Karpas-422 (cell line): ENCODE results near the gene SLC12A2. TPM values are rescaled to one million over a fixed set of nuclear protein-coding genes. Genes with fewer than 3 reads are reported as not detected.
A peak's percentile ranks its signal among the peaks of the same experiment; 100 is the strongest.

Source experiments
- DNase-seq: peaks from one replicate; pipeline ENCODE4 v3.0.0-alpha.2; 2015
- H2AFZ ChIP-seq: fragments of 200-600 bp; sonication (generic); 2 replicates; pipeline ENCODE4 v1.6.1; 2014; ENCODE audit warnings: antibody characterized with exemption, low read length, mixed read lengths
- H3K27ac ChIP-seq: fragments of 200-600 bp; sonication (generic); 2 replicates; pipeline ENCODE4 v1.5.1; 2014; ENCODE audit warnings: mild to moderate bottlenecking, low read length, moderate library complexity
- H3K27me3 ChIP-seq: fragments of 200-600 bp; sonication (generic); 2 replicates; pipeline ENCODE4 v1.6.1; 2014; ENCODE audit warnings: low read length, mixed read lengths
- H3K36me3 ChIP-seq: fragments of 200-600 bp; sonication (generic); 2 replicates; pipeline ENCODE4 v1.6.1; 2014; ENCODE audit warnings: low read length, mixed read lengths; ENCODE audit not compliant: insufficient read depth
- H3K4me1 ChIP-seq: fragments of 200-600 bp; sonication (generic); 2 replicates; pipeline ENCODE4 v1.6.1; 2014; ENCODE audit warnings: mild to moderate bottlenecking, low read length, mixed read lengths
- H3K4me2 ChIP-seq: fragments of 200-600 bp; sonication (generic); 2 replicates; pipeline ENCODE4 v1.6.1; 2014; ENCODE audit warnings: low read length, low read depth, mild to moderate bottlenecking; ENCODE audit not compliant: poor library complexity, severe bottlenecking
- H3K4me3 ChIP-seq: fragments of 200-600 bp; sonication (generic); 2 replicates; pipeline ENCODE4 v1.5.1; 2014; ENCODE audit warnings: mild to moderate bottlenecking, antibody characterized with exemption, low read length, mixed read lengths
- H3K79me2 ChIP-seq: fragments of 200-600 bp; sonication (generic); 2 replicates; pipeline ENCODE4 v1.6.1; 2014; ENCODE audit warnings: mild to moderate bottlenecking, low read length, mixed read lengths
- H3K9ac ChIP-seq: fragments of 200-600 bp; sonication (generic); 2 replicates; pipeline ENCODE4 v1.6.0; 2014; ENCODE audit warnings: low read length
- H3K9me2 ChIP-seq: fragments of 200-600 bp; sonication (generic), shearing (Covaris generic); replicated peaks from 2 replicates; pipeline ENCODE4 v1.6.0; 2014; ENCODE audit warnings: mild to moderate bottlenecking, low read length, moderate library complexity; ENCODE audit not compliant: insufficient read depth
- H3K9me3 ChIP-seq: fragments of 300-700, 200-600 bp; sonication (generic); 2 replicates; pipeline ENCODE4 v1.6.1; 2014; ENCODE audit warnings: low read length, mixed read lengths
- H4K20me1 ChIP-seq: fragments of 200-600 bp; sonication (generic); 2 replicates; pipeline ENCODE4 v1.6.1; 2014; ENCODE audit warnings: mild to moderate bottlenecking, antibody characterized with exemption, low read length, low read depth; ENCODE audit not compliant: insufficient read depth
- total RNA-seq: library from RNA; depleted of rRNA; stranded (reverse); fragments of >200 nt; shearing (Covaris generic); gene quantifications from 2 replicates; pipeline ENCODE4 v1.2.3, GENCODE V29; 2014; ENCODE audit warnings: low replicate concordance

SLC12A2 gene
- total RNA-seq, 1 experiment from 2014 or later, result 297 TPM

- DNase-seq, result no peak
- Histone ChIP-seq H3K9me3 (no peaks in the 10 kb centered on the region), H3K9ac (no peak overlapping the region), H2AFZ (no peak overlapping the region), H4K20me1 (no peaks in the 10 kb centered on the region), H3K36me3 (peaks cover 94% of the 10 kb centered on the region), H3K4me3 (no peak overlapping the region), H3K27me3 (no peaks in the 10 kb centered on the region), H3K9me2 (no peaks in the 10 kb centered on the region), H3K79me2 (no peaks in the 10 kb centered on the region), H3K4me2 (no peak overlapping the region), H3K27ac (no peak overlapping the region), H3K4me1 (peaks cover 32% of the 10 kb centered on the region)
These were observed 110.3 kb downstream of the SLC12A2 start for GRCh38 chr5:128193665-128194390.

GRCh38 chr5:128195316-128195715 lies 111.8 kb downstream of the SLC12A2 start:
- H3K4me2 ChIP-seq, result no peak overlapping the region
- no peak overlapping the region for H3K27ac ChIP-seq
- H3K79me2 ChIP-seq, result no peaks in the 10 kb centered on the region
- H4K20me1 ChIP-seq, result no peaks in the 10 kb centered on the region
- H3K36me3 ChIP-seq, result peaks cover 94% of the 10 kb centered on the region
- no peaks in the 10 kb centered on the region for H3K9me2 ChIP-seq
- H3K4me1 ChIP-seq, result peaks cover 47% of the 10 kb centered on the region
- no peak for DNase-seq
- no peaks in the 10 kb centered on the region for H3K27me3 ChIP-seq
- H2AFZ ChIP-seq, result no peak overlapping the region
- no peak overlapping the region for H3K9ac ChIP-seq
- no peaks in the 10 kb centered on the region for H3K9me3 ChIP-seq
- no peak overlapping the region for H3K4me3 ChIP-seq

DNA sequence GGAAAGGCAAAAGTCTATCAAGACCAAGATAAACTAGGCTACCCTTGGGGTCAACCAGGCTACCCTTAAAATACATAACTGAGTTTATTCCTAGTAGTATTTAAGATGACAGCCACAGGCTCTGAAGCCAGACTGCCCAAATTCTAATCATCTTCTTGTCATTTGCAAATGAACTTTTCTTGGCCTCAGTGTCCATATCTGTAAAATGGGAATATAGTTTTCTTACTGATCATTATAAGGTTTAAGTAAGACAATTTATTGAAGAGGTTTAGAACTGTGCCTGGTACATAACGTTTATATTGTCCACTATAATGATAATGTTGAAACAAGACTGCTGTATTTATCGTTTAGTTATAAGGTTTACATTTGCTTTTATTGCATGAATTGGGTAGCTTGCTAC lies 112.5 kb downstream of the SLC12A2 start:
- H3K27ac ChIP-seq, result no peak overlapping the region
- no peak for DNase-seq
- H3K9me2 ChIP-seq, result no peaks in the 10 kb centered on the region
- H3K4me1 ChIP-seq, result peaks cover 51% of the 10 kb centered on the region
- H3K36me3 ChIP-seq, result peaks cover 94% of the 10 kb centered on the region
- H3K79me2 ChIP-seq, result no peaks in the 10 kb centered on the region
- H3K9ac ChIP-seq, result no peak overlapping the region
- no peaks in the 10 kb centered on the region for H3K27me3 ChIP-seq
- no peak overlapping the region for H2AFZ ChIP-seq
- H4K20me1 ChIP-seq, result no peaks in the 10 kb centered on the region
- no peaks in the 10 kb centered on the region for H3K9me3 ChIP-seq
- no peak overlapping the region for H3K4me2 ChIP-seq
- no peak overlapping the region for H3K4me3 ChIP-seq

GRCh38 chr5:128196791-128197190 lies 113.2 kb downstream of the SLC12A2 start:
- Histone ChIP-seq H3K9me3 (no peaks in the 10 kb centered on the region), H3K4me2 (no peak overlapping the region), H3K4me1 (peaks cover 56% of the 10 kb centered on the region), H3K79me2 (no peaks in the 10 kb centered on the region), H2AFZ (no peak overlapping the region), H3K9ac (no peak overlapping the region), H3K4me3 (no peak overlapping the region), H3K27me3 (no peaks in the 10 kb centered on the region), H3K27ac (no peak overlapping the region), H4K20me1 (no peaks in the 10 kb centered on the region), H3K9me2 (no peaks in the 10 kb centered on the region), H3K36me3 (peaks cover 92% of the 10 kb centered on the region)
- DNase-seq, result no peak

DNA sequence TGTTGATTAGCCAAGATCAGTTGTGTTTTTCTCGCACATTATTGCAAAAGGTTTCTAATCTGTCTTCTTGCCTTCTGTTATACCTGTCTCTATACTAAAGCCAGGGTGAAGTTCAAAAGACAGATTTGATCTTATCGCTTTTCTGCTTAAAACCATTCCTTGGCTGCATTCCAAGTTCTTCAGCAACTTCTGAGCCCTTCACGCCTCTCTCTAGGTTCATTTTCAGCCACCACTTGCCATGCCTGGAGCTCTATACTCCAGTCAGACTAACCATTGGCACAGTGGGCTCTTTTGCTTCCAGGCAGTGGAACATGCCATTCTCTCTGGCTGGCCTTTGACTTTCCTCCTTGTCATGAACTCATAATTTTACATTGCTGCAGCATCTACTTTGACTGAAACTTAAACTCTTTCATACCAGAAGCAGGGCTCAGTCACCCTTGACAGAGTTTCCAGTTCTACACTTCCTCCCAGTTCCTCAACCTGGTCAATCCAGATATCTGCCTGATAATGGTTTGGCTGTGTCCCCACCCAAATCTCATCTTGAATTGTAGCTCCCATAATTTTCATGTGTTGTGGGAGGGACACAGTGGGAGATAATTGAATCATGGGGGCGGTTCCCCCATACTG lies 114.4 kb downstream of the SLC12A2 start:
- no peak for DNase-seq
- Histone ChIP-seq H3K27ac (peak overlapping the region; percentile 13), H3K4me2 (no peak overlapping the region)

DNA sequence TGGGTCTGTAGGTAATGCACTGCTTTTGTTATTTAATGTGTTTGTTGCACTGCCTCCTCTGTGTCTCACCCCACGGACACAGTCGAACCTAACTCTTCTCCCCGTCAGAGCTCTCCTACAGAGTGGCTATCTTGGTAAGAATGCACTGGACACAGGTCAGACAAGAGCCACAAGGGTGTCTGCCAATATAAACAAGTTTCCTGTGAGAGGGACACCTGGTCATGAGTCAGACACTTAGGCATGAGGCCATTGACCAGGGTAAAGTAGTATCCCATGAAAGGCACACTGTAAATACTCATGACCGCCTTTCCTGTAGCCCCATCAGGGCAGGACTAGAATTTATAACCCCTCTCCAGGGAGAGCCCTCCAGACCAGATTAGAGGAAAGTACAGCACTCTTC lies 115.5 kb downstream of the SLC12A2 start:
- H3K9ac ChIP-seq, result no peak overlapping the region

More for the DNA sequence above, 114.4 kb downstream of the SLC12A2 start:
- Histone ChIP-seq H3K79me2 (no peaks in the 10 kb centered on the region), H2AFZ (no peak overlapping the region), H3K36me3 (peaks cover 83% of the 10 kb centered on the region), H4K20me1 (no peaks in the 10 kb centered on the region), H3K9ac (no peak overlapping the region), H3K9me3 (no peaks in the 10 kb centered on the region), H3K27me3 (no peaks in the 10 kb centered on the region), H3K9me2 (no peaks in the 10 kb centered on the region), H3K4me1 (peaks cover 62% of the 10 kb centered on the region), H3K4me3 (no peak overlapping the region)

DNA sequence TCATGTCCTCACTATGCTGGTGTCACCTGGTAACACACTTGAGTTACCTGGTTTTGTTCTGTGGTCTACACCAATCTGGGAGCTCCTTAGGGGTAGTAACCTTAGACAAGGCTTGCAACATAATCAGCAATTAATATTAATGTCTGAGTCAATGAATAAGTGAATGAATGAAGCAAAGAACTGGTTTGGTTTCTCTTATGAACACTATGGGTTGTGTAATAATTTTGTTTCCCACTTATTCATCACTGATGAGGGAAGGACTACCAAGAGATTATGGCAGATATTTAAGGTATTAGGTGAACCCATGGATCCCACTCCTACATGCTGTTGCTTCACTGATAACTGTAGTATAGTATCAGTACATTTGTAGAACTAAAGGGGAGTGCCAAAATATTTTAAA lies 116.0 kb downstream of the SLC12A2 start:
- Histone ChIP-seq H3K9me3 (no peaks in the 10 kb centered on the region), H3K27me3 (no peaks in the 10 kb centered on the region), H3K9me2 (no peaks in the 10 kb centered on the region), H3K27ac (peak overlapping the region; percentile 38), H3K4me3 (no peak overlapping the region), H3K4me1 (peaks cover 69% of the 10 kb centered on the region), H4K20me1 (no peaks in the 10 kb centered on the region), H2AFZ (no peak overlapping the region), H3K79me2 (no peaks in the 10 kb centered on the region), H3K4me2 (no peak overlapping the region), H3K36me3 (peaks cover 71% of the 10 kb centered on the region), H3K9ac (no peak overlapping the region)
- no peak for DNase-seq

More for the DNA sequence above, 115.5 kb downstream of the SLC12A2 start:
- H3K4me1 ChIP-seq, result peaks cover 69% of the 10 kb centered on the region
- H2AFZ ChIP-seq, result no peak overlapping the region
- no peaks in the 10 kb centered on the region for H4K20me1 ChIP-seq
- H3K79me2 ChIP-seq, result no peaks in the 10 kb centered on the region
- H3K4me3 ChIP-seq, result no peak overlapping the region
- no peaks in the 10 kb centered on the region for H3K27me3 ChIP-seq
- H3K36me3 ChIP-seq, result peaks cover 73% of the 10 kb centered on the region
- H3K27ac ChIP-seq, result peak overlapping the region; percentile 38
- H3K4me2 ChIP-seq, result no peak overlapping the region
- DNase-seq, result no peak
- no peaks in the 10 kb centered on the region for H3K9me3 ChIP-seq
- H3K9me2 ChIP-seq, result no peaks in the 10 kb centered on the region

DNA sequence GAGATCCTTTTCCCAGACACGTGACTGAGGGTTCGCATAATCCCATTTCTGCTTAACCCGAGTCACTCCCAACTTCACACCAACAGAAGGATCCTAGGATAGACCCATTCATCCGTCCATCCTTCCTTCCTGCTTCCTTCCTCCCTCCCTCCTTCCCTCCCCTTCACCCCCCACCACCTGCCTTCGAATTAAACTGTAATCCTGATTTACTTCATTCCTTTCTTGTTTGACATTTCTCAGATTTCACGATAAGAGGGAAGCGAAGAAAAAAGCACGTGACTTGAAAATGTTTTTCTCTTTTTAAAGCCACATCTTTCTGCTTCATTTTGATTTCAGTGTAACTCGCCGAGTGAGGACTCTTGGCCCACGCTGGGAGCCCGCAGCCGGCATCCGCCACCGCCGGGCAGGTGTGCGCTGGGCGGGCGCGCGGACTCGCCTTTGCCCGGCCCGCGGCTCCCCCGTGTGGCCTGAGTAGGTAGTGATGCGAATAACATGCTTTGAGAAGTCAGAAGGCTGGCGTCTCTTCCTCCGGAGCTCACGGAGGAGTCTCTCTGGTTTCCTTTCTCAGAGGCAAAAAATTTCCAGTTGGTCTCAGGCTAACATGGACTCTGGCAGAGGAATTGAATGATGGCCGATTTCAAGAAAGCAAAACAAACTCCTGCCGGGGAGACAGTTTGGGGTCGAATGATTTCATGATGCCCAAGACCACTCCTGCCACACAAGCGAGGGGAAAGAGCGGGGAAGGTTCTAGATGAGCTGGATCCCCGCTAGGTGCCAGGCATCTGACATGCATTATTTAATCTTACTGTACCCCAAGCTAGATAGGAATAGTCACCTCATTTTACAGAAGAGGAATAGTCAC lies 117.7 kb downstream of the SLC12A2 start:
- Histone ChIP-seq H3K36me3 (peaks cover 55% of the 10 kb centered on the region), H3K9ac (no peak overlapping the region), H3K4me3 (no peak overlapping the region), H3K4me1 (peaks cover 72% of the 10 kb centered on the region), H3K27me3 (no peaks in the 10 kb centered on the region), H3K79me2 (no peaks in the 10 kb centered on the region), H3K9me3 (no peaks in the 10 kb centered on the region), H2AFZ (no peak overlapping the region), H3K9me2 (no peaks in the 10 kb centered on the region), H3K4me2 (peak overlapping the region; percentile 2), H4K20me1 (no peaks in the 10 kb centered on the region), H3K27ac (peak overlapping the region; percentile 44)
- peak; percentile 86 for DNase-seq
